GM23338 (cell line): ENCODE results near the gene TTPAL. TPM values are rescaled to one million over a fixed set of nuclear protein-coding genes. Genes with fewer than 3 reads are reported as not detected.

ENCODE experiments used
- ATAC-seq: fragments of 200-7000 bp; cut with Tn5 transposase; 3 replicates; pipeline ENCODE4 v1.9.1; 2020
- DNase-seq: peaks from one replicate; pipeline ENCODE4 v3.0.0-alpha.2; 2015; ENCODE audit warnings: low spot score
- H2AFZ ChIP-seq: fragments of 200-600 bp; sonication (generic); 2 replicates; pipeline ENCODE4 v1.8.0; 2016; ENCODE audit warnings: antibody characterized with exemption, mild to moderate bottlenecking, moderate library complexity
- H3F3A ChIP-seq: fragments of 200-600 bp; sonication (generic); replicated peaks from 2 replicates; pipeline ENCODE4 v1.8.0; 2017; ENCODE audit warnings: antibody characterized with exemption, mixed run types, low read depth
- H3K27ac ChIP-seq: fragments of 200-600 bp; sonication (generic); 2 replicates; pipeline ENCODE4 v1.6.1; 2016; ENCODE audit warnings: low read depth
- H3K27me3 ChIP-seq: fragments of 200-600 bp; sonication (generic); 2 replicates; pipeline ENCODE4 v1.8.0; 2016; ENCODE audit warnings: mild to moderate bottlenecking, mixed run types, moderate library complexity; ENCODE audit not compliant: insufficient read depth
- H3K36me3 ChIP-seq: fragments of 200-600 bp; sonication (generic); 2 replicates; pipeline ENCODE4 v1.8.0; 2016; ENCODE audit warnings: mild to moderate bottlenecking; ENCODE audit not compliant: insufficient read depth
- H3K4me1 ChIP-seq: fragments of 200-600 bp; sonication (generic); 2 replicates; pipeline ENCODE4 v1.8.0; 2016; ENCODE audit warnings: mild to moderate bottlenecking, moderate library complexity; ENCODE audit not compliant: insufficient read depth
- H3K4me2 ChIP-seq: fragments of 200-600 bp; sonication (generic); 2 replicates; pipeline ENCODE4 v1.7.1; 2017; ENCODE audit warnings: mixed run types
- H3K4me3 ChIP-seq: fragments of 200-600 bp; sonication (generic); 2 replicates; pipeline ENCODE4 v1.6.1; 2016; ENCODE audit warnings: mixed run types
- H3K79me2 ChIP-seq: fragments of 200-600 bp; sonication (generic); replicated peaks from 2 replicates; pipeline ENCODE4 v1.8.0; 2017; ENCODE audit warnings: mild to moderate bottlenecking; ENCODE audit not compliant: insufficient read depth
- H3K9me2 ChIP-seq: fragments of 200-600 bp; sonication (generic); 2 replicates; pipeline ENCODE4 v1.8.0; 2017; ENCODE audit not compliant: insufficient read depth
- H4K20me1 ChIP-seq: fragments of 200-600 bp; sonication (generic); replicated peaks from 2 replicates; pipeline ENCODE4 v1.8.0; 2017; ENCODE audit warnings: mild to moderate bottlenecking; ENCODE audit not compliant: insufficient read depth
- H3K27ac Mint-ChIP-seq: 2 replicates; pipeline ENCODE4 v1.8.0; 2020; ENCODE audit warnings: inconsistent platforms, mild to moderate bottlenecking, moderate library complexity, mixed read lengths
- H3K27me3 Mint-ChIP-seq: 3 replicates; pipeline ENCODE4 v1.8.0; 2022; ENCODE audit warnings: low read depth, mild to moderate bottlenecking, moderate library complexity, mixed read lengths, inconsistent platforms; ENCODE audit not compliant: insufficient read depth, poor library complexity
- H3K36me3 Mint-ChIP-seq: 3 replicates; pipeline ENCODE4 v1.8.0; 2021; ENCODE audit warnings: low read depth, mild to moderate bottlenecking, inconsistent platforms, moderate library complexity, mixed read lengths
- H3K4me1 Mint-ChIP-seq: 3 replicates; pipeline ENCODE4 v1.8.0; 2020; ENCODE audit warnings: mild to moderate bottlenecking, inconsistent platforms, mixed read lengths
- H3K4me3 Mint-ChIP-seq: 3 replicates; pipeline ENCODE4 v1.8.0; 2021; ENCODE audit warnings: moderate library complexity, mild to moderate bottlenecking, inconsistent platforms, mixed read lengths
- H3K9me3 Mint-ChIP-seq: 3 replicates; pipeline ENCODE4 v1.8.0; 2020; ENCODE audit warnings: moderate library complexity, mild to moderate bottlenecking, inconsistent platforms, mixed read lengths
- CREB1 ChIP-seq: fragments of 250-450 bp; sonication (Bioruptor Pico); IDR thresholded peaks from 2 replicates; pipeline ENCODE4 v1.5.0; 2020; ENCODE audit warnings: low read depth, mild to moderate bottlenecking, moderate library complexity
- JUNB ChIP-seq: IDR thresholded peaks from one replicate; pipeline ENCODE4 v1.6.1; 2016; ENCODE audit warnings: antibody characterized with exemption; ENCODE audit not compliant: unreplicated experiment
- POLR2AphosphoS5 ChIP-seq: IDR thresholded peaks from 2 replicates; pipeline ENCODE4 v1.6.1; 2016; ENCODE audit warnings: antibody characterized with exemption, low read depth
- ZNF114 ChIP-seq: fragments of 250-450 bp; sonication (Bioruptor Pico); IDR thresholded peaks from 2 replicates; pipeline ENCODE4 v1.5.0; 2020; ENCODE audit warnings: mild to moderate bottlenecking, moderate library complexity
- ZNF331 ChIP-seq: fragments of 250-450 bp; sonication (Bioruptor Pico); IDR thresholded peaks from 2 replicates; pipeline ENCODE4 v1.5.0; 2020; ENCODE audit warnings: low read depth, mild to moderate bottlenecking, moderate library complexity
- ZNF462 ChIP-seq: fragments of 250-450 bp; sonication (Bioruptor Pico); IDR thresholded peaks from 2 replicates; pipeline ENCODE4 v1.5.0; 2020; ENCODE audit warnings: mild to moderate bottlenecking, moderate library complexity
- polyA plus RNA-seq: library from polyadenylated mRNA; unstranded; fragments of >200 nt; fragmentation: Nextera tagmentation; extraction: Ambion mirVana; gene quantifications from 2 replicates; pipeline ENCODE4 v1.2.1, GENCODE V29; 2016
- total RNA-seq: library from RNA; depleted of rRNA; stranded (reverse); fragments of >200 nt; shearing (Covaris generic); gene quantifications from 2 replicates; pipeline ENCODE4 v1.2.3, GENCODE V29; 2014
- TF ChIP-seq, protein P1 (sequence below), 2 experiments: fragments of 200-600 bp in 1 of 2; sonication (generic) in 1 of 2; conservative IDR thresholded peaks; 2 replicates each; pipeline versions ENCODE4 v1.5.1 to v1.6.1; 2016 to 2017; ENCODE audit warnings: antibody characterized with exemption in 2 of 2, low read depth in 2 of 2, mild to moderate bottlenecking in 2 of 2, moderate library complexity in 1 of 2
- TF ChIP-seq, protein P2 (sequence below): IDR thresholded peaks from 2 replicates; pipeline ENCODE4 v1.6.1; 2016; ENCODE audit warnings: antibody characterized with exemption

TTPAL gene
- total and polyA plus RNA-seq, 2 experiments from 2014 or later = 3.7 to 10.2 TPM

DNA sequence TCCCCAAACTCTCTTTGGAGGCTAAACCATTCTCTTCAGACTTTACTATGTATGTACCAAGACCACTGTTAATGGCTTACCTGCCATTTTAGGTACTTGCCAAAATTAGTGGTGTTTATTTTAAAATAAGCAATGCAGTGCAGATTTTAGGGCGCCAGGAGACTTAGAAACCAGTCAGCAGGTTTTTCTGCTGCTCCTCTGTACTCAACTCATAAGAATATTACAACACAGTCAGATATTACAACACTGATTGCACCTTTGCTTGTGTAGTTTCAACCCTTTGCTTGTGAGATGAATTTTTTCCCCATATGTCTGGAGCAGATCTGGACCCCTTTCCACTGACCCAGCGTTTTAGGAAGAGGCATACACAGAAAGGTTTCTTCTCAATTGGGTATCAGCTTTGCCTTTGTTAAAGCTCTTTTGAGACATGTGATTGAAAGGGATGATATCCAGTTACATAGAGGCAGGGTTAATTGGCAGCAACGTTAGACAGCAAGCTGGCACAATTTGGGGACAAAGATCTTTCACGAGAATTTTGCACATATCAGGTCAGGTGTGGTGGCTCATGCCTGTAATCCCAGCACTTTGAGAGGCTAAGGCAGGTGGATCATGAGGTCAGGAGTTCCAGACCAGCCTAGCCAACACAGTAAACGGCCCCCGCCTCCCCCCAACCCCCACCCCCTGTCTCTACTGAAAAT, 6.2 kb downstream of the TTPAL start (continued):
- TF ChIP-seq, protein P1, sequence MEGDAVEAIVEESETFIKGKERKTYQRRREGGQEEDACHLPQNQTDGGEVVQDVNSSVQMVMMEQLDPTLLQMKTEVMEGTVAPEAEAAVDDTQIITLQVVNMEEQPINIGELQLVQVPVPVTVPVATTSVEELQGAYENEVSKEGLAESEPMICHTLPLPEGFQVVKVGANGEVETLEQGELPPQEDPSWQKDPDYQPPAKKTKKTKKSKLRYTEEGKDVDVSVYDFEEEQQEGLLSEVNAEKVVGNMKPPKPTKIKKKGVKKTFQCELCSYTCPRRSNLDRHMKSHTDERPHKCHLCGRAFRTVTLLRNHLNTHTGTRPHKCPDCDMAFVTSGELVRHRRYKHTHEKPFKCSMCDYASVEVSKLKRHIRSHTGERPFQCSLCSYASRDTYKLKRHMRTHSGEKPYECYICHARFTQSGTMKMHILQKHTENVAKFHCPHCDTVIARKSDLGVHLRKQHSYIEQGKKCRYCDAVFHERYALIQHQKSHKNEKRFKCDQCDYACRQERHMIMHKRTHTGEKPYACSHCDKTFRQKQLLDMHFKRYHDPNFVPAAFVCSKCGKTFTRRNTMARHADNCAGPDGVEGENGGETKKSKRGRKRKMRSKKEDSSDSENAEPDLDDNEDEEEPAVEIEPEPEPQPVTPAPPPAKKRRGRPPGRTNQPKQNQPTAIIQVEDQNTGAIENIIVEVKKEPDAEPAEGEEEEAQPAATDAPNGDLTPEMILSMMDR (conservative IDR thresholded peaks at IDR 0.05; ENCODE audit: low read depth in 2 of 2) = no peak

- no peaks in the 10 kb centered on the region for H3K36me3 ChIP-seq
- no peak overlapping the region for H3K27ac Mint-ChIP-seq
Measured at GRCh38 chr20:44483112-44483511, 7.4 kb downstream of the TTPAL start.

More at GRCh38 chr20:44483112-44483511, 7.4 kb downstream of the TTPAL start:
- DNase-seq (no peak), ATAC-seq (no peak)
- Mint-ChIP-seq H3K4me1 (no peaks in the 10 kb centered on the region), H3K36me3 (peaks cover 20% of the 10 kb centered on the region), H3K9me3 (no peaks in the 10 kb centered on the region), H3K4me3 (no peak overlapping the region), H3K27me3 (peaks cover 2% of the 10 kb centered on the region)
- no peaks in the 10 kb centered on the region for H3K9me2 ChIP-seq
- H3F3A ChIP-seq = no peaks in the 10 kb centered on the region
- no peaks in the 10 kb centered on the region for H3K79me2 ChIP-seq
- no peak overlapping the region for H3K4me3 ChIP-seq
- TF ChIP-seq JUNB (no peak), ZNF114 (CRISPR knock-in tag) (no peak), CREB1 (no peak), POLR2AphosphoS5 (no peak), ZNF331 (CRISPR knock-in tag) (no peak), ZNF462 (CRISPR knock-in tag) (no peak)
- TF ChIP-seq, protein P1 (conservative IDR thresholded peaks at IDR 0.05; ENCODE audit: low read depth in 2 of 2) = no peak
- TF ChIP-seq, protein P2, sequence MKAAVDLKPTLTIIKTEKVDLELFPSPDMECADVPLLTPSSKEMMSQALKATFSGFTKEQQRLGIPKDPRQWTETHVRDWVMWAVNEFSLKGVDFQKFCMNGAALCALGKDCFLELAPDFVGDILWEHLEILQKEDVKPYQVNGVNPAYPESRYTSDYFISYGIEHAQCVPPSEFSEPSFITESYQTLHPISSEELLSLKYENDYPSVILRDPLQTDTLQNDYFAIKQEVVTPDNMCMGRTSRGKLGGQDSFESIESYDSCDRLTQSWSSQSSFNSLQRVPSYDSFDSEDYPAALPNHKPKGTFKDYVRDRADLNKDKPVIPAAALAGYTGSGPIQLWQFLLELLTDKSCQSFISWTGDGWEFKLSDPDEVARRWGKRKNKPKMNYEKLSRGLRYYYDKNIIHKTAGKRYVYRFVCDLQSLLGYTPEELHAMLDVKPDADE = no peak
- H3K4me2 ChIP-seq = no peak overlapping the region
- H2AFZ ChIP-seq = no peak overlapping the region
- H3K27me3 ChIP-seq = no peaks in the 10 kb centered on the region
- no peak overlapping the region for H3K27ac ChIP-seq
- no peaks in the 10 kb centered on the region; the same call in 1 of the 2 replicates for H4K20me1 ChIP-seq
- no peaks in the 10 kb centered on the region for H3K4me1 ChIP-seq
